Measurements from ENCODE around the gene CEMIP.

DNA sequence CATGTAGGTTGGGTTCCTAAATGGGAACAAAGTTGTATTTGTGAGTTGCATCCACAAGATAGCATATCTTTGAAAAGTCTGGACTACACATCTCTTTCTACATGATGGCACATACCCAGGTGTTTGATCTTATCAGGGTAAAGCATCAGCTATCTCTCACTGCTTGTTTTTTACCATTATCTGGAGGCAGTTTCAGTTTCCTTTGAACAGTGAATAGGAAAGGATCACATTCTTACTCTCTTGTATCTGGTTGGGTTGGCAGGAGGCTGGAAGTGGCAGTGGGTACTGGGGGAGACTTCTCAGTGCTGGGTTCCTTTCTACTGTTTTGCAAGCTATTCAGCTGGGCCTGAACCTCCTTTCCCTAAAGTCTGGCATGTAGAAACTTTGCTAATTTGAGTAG is 4.1 kb downstream of the CEMIP start:
- no peak for TF ChIP-seq CTCF (IDR thresholded peaks at IDR 0.05)
- no peak for TF ChIP-seq EZH2phosphoT487 (IDR thresholded peaks at IDR 0.05)
- no peak for TF ChIP-seq EZH2 (IDR thresholded peaks at IDR 0.05)

Measured in neural progenitor cell (in vitro differentiated cells).